ENCODE data around the gene ATF7. TPM values are rescaled to one million over a fixed set of nuclear protein-coding genes. Genes with fewer than 3 reads are reported as not detected.

Gene ATF7
- polyA plus RNA-seq, 3 donors: 21.7 to 27.9 (median 24.4) TPM

DNA sequence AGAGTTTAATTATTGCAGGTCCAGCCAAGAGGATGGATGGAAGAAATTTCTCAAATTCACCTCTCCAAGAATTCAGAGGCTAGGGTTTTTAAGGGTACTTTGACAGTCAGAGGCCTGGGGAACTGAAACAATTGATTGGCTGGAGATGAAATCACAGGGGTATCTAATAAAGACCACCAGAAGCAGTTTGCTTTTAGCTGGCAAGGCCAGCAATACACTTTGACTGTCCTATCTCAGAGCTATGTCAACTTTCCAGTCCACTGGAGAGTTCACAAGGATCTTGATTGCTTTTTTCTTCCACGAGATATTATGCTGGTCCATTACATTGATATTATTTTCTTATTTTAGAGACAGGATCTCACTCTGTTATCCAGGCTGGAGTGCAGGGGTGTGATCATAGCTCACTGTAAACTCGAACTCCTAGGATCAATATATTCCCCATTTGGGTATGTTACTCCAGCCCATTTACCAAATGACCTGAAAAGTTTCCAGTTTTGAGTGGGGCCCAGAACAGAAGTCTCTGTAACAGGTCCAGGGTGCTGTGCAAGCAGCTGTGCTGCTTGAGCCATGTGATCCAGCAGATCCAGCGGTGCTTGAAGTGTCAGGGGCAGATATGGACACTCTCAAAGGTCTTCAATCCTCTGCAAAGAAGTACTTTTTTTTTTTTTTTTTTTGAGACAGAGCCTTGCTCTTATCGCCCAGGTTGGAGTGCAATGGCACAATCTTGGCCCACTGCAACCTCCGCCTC lies 17.2 kb upstream of the ATF7 start:
- H3K36me3 ChIP-seq (replicated peaks in 1 of 2; ENCODE audit: control insufficient read depth in 1 of 2, insufficient read depth in 2 of 2, low read length in 2 of 2): no peaks in the 10 kb centered on the region
- Mint-ChIP-seq H3K9me3 (peaks cover 0 to 5% (median 1%) of the 10 kb centered on the region in 7 donors), H3K4me1 (peaks cover 2% of the 10 kb centered on the region), H3K4me3 (no peak overlapping the region), H3K36me3 (no peaks in the 10 kb centered on the region), H3K27ac (peak overlapping the region in 1 of 7 donors; percentile 3), H3K27me3 (ENCODE audit: low read depth in 3 of 3) (peaks cover 0 to 1% (median under 1%) of the 10 kb centered on the region in 3 donors)
- H4K20me1 ChIP-seq (ENCODE audit: insufficient read depth, low read length): no peaks in the 10 kb centered on the region
- H3K4me2 ChIP-seq (replicated peaks; ENCODE audit: extremely low read depth, low read length, poor library complexity, severe bottlenecking): no peak overlapping the region
- H3K9me3 ChIP-seq (replicated peaks in 1 of 2; ENCODE audit: control insufficient read depth in 1 of 2, insufficient read depth in 1 of 2, low read length in 2 of 2): no peaks in the 10 kb centered on the region
- TF ChIP-seq, protein P1, sequence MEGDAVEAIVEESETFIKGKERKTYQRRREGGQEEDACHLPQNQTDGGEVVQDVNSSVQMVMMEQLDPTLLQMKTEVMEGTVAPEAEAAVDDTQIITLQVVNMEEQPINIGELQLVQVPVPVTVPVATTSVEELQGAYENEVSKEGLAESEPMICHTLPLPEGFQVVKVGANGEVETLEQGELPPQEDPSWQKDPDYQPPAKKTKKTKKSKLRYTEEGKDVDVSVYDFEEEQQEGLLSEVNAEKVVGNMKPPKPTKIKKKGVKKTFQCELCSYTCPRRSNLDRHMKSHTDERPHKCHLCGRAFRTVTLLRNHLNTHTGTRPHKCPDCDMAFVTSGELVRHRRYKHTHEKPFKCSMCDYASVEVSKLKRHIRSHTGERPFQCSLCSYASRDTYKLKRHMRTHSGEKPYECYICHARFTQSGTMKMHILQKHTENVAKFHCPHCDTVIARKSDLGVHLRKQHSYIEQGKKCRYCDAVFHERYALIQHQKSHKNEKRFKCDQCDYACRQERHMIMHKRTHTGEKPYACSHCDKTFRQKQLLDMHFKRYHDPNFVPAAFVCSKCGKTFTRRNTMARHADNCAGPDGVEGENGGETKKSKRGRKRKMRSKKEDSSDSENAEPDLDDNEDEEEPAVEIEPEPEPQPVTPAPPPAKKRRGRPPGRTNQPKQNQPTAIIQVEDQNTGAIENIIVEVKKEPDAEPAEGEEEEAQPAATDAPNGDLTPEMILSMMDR (IDR thresholded peaks at IDR 0.05): no peak
- no peak for DNase-seq
- intact Hi-C loops (cut with micrococcal nuclease): no loop called here
- WGBS (ENCODE audit: insufficient coverage): 56% methylated on average over 2 of the region's 5 CpGs
- no peak overlapping the region for H3K27ac ChIP-seq (ENCODE audit: low read depth in 1 of 2, low read length in 2 of 2)
- no peaks in the 10 kb centered on the region for H3K27me3 ChIP-seq (ENCODE audit: control insufficient read depth in 2 of 2, insufficient read depth in 2 of 2, low read length in 2 of 2)
- H3K79me2 ChIP-seq (ENCODE audit: insufficient read depth, low read length): no peaks in the 10 kb centered on the region
- no peaks in the 10 kb centered on the region for H3K4me1 ChIP-seq (ENCODE audit: control insufficient read depth in 1 of 2, insufficient read depth in 2 of 2, low read length in 2 of 2)
- H3K4me3 ChIP-seq (replicated peaks in 1 of 3; ENCODE audit: low read depth in 2 of 3, low read length in 3 of 3): no peak overlapping the region
- H2AFZ ChIP-seq (ENCODE audit: insufficient read depth, low read depth, low read length, poor library complexity, severe bottlenecking): no peak overlapping the region
- H3K9ac ChIP-seq (ENCODE audit: insufficient read depth, low read length, poor library complexity, severe bottlenecking): no peak overlapping the region

DNA sequence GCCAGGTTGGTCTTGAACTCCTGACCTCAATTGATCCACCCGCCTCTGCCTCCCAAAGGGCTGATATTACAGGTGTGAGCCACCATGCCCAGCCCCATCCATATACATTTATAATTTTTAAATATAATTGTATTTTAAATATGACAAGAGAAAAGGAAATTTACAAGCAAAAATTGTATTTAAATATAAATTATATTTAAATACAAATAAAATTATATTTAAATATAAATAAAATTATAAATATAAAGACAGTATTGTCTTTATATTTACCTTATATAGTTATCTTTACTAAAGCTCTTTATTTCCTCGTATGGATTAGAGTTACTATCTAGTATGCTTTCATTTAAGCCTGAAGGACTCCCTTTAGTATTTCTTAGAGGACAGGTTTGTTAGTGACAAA lies 11.9 kb upstream of the ATF7 start:
- Mint-ChIP-seq H3K27me3 (ENCODE audit: low read depth in 3 of 3) (peaks cover 0 to 5% (median 3%) of the 10 kb centered on the region in 3 donors), H3K4me1 (peaks cover 2% of the 10 kb centered on the region), H3K36me3 (no peaks in the 10 kb centered on the region), H3K9me3 (peaks cover 0 to 4% (median 2%) of the 10 kb centered on the region in 7 donors), H3K27ac (no peak overlapping the region), H3K4me3 (no peak overlapping the region)
- WGBS (ENCODE audit: insufficient coverage): no CpG with 5 or more reads among the region's 2 CpGs
- intact Hi-C loops (cut with micrococcal nuclease): no loop called here
- no peaks in the 10 kb centered on the region for H3K79me2 ChIP-seq (ENCODE audit: insufficient read depth, low read length)
- H3K4me1 ChIP-seq (ENCODE audit: control insufficient read depth in 1 of 2, insufficient read depth in 2 of 2, low read length in 2 of 2): no peaks in the 10 kb centered on the region
- H3K4me2 ChIP-seq (replicated peaks; ENCODE audit: extremely low read depth, low read length, poor library complexity, severe bottlenecking): no peak overlapping the region
- H4K20me1 ChIP-seq (ENCODE audit: insufficient read depth, low read length): no peaks in the 10 kb centered on the region
- no peak for DNase-seq
- H3K4me3 ChIP-seq (replicated peaks in 1 of 3; ENCODE audit: low read depth in 2 of 3, low read length in 3 of 3): no peak overlapping the region
- H3K27ac ChIP-seq (ENCODE audit: low read depth in 1 of 2, low read length in 2 of 2): no peak overlapping the region
- no peak overlapping the region for H3K9ac ChIP-seq (ENCODE audit: insufficient read depth, low read length, poor library complexity, severe bottlenecking)
- H2AFZ ChIP-seq (ENCODE audit: insufficient read depth, low read depth, low read length, poor library complexity, severe bottlenecking): no peak overlapping the region
- H3K9me3 ChIP-seq (replicated peaks in 1 of 2; ENCODE audit: control insufficient read depth in 1 of 2, insufficient read depth in 1 of 2, low read length in 2 of 2): no peaks in the 10 kb centered on the region
- TF ChIP-seq, protein P1 (IDR thresholded peaks at IDR 0.05): no peak
- H3K27me3 ChIP-seq (ENCODE audit: control insufficient read depth in 2 of 2, insufficient read depth in 2 of 2, low read length in 2 of 2): no peaks in the 10 kb centered on the region
- no peaks in the 10 kb centered on the region for H3K36me3 ChIP-seq (replicated peaks in 1 of 2; ENCODE audit: control insufficient read depth in 1 of 2, insufficient read depth in 2 of 2, low read length in 2 of 2)

Data from CD14-positive monocyte (primary cell).